Osteocyte (in vitro differentiated cells): ENCODE measurements around the gene C11orf71. TPM values are rescaled to one million over a fixed set of nuclear protein-coding genes. Genes with fewer than 3 reads are reported as not detected.

Experiments used
- DNase-seq: peaks from one replicate; pipeline ENCODE4 v3.0.0; 2021; ENCODE audit warnings: mixed read lengths; ENCODE audit not compliant: unreplicated experiment; ENCODE audit errors: extremely low spot score
- H3K27ac Mint-ChIP-seq: one replicate; pipeline ENCODE4 v1.8.0; 2021; ENCODE audit warnings: mild to moderate bottlenecking, mixed read lengths; ENCODE audit not compliant: unreplicated experiment
- H3K27me3 Mint-ChIP-seq: one replicate; pipeline ENCODE4 v1.8.0; 2021; ENCODE audit warnings: mixed read lengths; ENCODE audit not compliant: unreplicated experiment
- H3K36me3 Mint-ChIP-seq: one replicate; pipeline ENCODE4 v1.8.0; 2021; ENCODE audit warnings: mixed read lengths; ENCODE audit not compliant: unreplicated experiment
- H3K4me1 Mint-ChIP-seq: one replicate; pipeline ENCODE4 v1.8.0; 2021; ENCODE audit warnings: mixed read lengths; ENCODE audit not compliant: unreplicated experiment
- H3K4me3 Mint-ChIP-seq: one replicate; pipeline ENCODE4 v1.8.0; 2021; ENCODE audit warnings: mild to moderate bottlenecking, moderate library complexity, mixed read lengths; ENCODE audit not compliant: unreplicated experiment
- H3K9me3 Mint-ChIP-seq: one replicate; pipeline ENCODE4 v1.8.0; 2021; ENCODE audit warnings: mixed read lengths; ENCODE audit not compliant: unreplicated experiment
- total RNA-seq: library from RNA; stranded (reverse); gene quantifications from 2 replicates; pipeline ENCODE4 v1.2.1, GENCODE V29; 2021
- TF ChIP-seq, protein P1 (sequence below): fragments of 200-600 bp; sonication (generic); IDR thresholded peaks from 2 replicates; pipeline ENCODE4 v1.5.0; 2021; ENCODE audit warnings: antibody characterized with exemption, mild to moderate bottlenecking, moderate library complexity

C11orf71 gene
- total RNA-seq, 1 donor from 2014 or later: 6.8 TPM

- peaks cover 43% of the 10 kb centered on the region for H3K36me3 Mint-ChIP-seq
- TF ChIP-seq, protein P1, sequence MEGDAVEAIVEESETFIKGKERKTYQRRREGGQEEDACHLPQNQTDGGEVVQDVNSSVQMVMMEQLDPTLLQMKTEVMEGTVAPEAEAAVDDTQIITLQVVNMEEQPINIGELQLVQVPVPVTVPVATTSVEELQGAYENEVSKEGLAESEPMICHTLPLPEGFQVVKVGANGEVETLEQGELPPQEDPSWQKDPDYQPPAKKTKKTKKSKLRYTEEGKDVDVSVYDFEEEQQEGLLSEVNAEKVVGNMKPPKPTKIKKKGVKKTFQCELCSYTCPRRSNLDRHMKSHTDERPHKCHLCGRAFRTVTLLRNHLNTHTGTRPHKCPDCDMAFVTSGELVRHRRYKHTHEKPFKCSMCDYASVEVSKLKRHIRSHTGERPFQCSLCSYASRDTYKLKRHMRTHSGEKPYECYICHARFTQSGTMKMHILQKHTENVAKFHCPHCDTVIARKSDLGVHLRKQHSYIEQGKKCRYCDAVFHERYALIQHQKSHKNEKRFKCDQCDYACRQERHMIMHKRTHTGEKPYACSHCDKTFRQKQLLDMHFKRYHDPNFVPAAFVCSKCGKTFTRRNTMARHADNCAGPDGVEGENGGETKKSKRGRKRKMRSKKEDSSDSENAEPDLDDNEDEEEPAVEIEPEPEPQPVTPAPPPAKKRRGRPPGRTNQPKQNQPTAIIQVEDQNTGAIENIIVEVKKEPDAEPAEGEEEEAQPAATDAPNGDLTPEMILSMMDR: no peak
- H3K4me1 Mint-ChIP-seq: peaks cover 30% of the 10 kb centered on the region
- peak overlapping the region; percentile 92 for H3K27ac Mint-ChIP-seq
- no peaks in the 10 kb centered on the region for H3K27me3 Mint-ChIP-seq
- H3K4me3 Mint-ChIP-seq: no peak overlapping the region
- H3K9me3 Mint-ChIP-seq: no peaks in the 10 kb centered on the region
- no peak for DNase-seq
Measured at GRCh38 chr11:114447444-114447843, 47.1 kb upstream of the C11orf71 start.

DNA sequence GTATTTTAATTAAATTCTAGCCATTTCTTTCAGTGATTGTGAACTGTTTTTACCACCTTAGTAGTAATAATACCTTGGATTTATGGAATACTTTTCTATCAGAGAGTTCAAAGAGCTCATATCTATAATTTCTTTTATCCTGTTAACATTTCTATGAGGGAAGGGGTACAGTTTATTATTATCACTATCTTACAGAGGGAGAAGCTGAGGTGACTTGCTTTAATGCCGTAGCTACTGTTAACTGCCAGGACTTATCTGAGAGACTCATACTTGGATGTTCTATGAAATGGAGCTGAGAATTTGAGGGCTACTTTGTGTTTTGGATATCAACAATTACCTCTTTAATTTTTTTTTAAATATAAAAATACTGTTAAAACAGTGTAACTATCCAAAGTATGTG is 42.2 kb upstream of the C11orf71 start:
- H3K9me3 Mint-ChIP-seq: no peaks in the 10 kb centered on the region
- H3K27me3 Mint-ChIP-seq: no peaks in the 10 kb centered on the region
- DNase-seq: no peak
- H3K4me1 Mint-ChIP-seq: peaks cover 45% of the 10 kb centered on the region
- no peak overlapping the region for H3K27ac Mint-ChIP-seq
- peaks cover 43% of the 10 kb centered on the region for H3K36me3 Mint-ChIP-seq
- H3K4me3 Mint-ChIP-seq: no peak overlapping the region
- TF ChIP-seq, protein P1: no peak

DNA sequence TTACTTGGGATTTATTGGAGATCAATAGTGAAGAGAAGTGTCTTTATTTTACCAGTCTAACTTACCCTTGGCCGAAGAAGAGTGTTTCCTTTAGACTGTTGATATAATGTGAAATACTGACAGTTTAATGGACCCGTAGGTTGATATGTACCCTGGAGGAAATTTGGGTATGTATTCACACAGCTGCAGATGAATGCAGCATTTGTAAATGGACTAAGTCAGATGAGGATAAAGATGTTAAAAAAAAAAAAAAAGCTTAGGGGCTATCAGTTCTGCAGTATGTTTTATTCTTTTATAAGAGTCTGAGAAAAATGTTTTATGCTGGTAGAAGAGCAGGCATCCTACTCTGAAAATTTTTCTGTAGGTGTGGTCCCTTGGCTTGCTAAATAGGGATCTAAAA is 41.6 kb upstream of the C11orf71 start:
- no peak for DNase-seq
- peak overlapping the region; percentile 12 for H3K27ac Mint-ChIP-seq
- TF ChIP-seq, protein P1: no peak
- peaks cover 37% of the 10 kb centered on the region for H3K36me3 Mint-ChIP-seq
- H3K9me3 Mint-ChIP-seq: no peaks in the 10 kb centered on the region
- H3K4me1 Mint-ChIP-seq: peaks cover 39% of the 10 kb centered on the region
- peak overlapping the region; percentile 99 for H3K4me3 Mint-ChIP-seq
- no peaks in the 10 kb centered on the region for H3K27me3 Mint-ChIP-seq

DNA sequence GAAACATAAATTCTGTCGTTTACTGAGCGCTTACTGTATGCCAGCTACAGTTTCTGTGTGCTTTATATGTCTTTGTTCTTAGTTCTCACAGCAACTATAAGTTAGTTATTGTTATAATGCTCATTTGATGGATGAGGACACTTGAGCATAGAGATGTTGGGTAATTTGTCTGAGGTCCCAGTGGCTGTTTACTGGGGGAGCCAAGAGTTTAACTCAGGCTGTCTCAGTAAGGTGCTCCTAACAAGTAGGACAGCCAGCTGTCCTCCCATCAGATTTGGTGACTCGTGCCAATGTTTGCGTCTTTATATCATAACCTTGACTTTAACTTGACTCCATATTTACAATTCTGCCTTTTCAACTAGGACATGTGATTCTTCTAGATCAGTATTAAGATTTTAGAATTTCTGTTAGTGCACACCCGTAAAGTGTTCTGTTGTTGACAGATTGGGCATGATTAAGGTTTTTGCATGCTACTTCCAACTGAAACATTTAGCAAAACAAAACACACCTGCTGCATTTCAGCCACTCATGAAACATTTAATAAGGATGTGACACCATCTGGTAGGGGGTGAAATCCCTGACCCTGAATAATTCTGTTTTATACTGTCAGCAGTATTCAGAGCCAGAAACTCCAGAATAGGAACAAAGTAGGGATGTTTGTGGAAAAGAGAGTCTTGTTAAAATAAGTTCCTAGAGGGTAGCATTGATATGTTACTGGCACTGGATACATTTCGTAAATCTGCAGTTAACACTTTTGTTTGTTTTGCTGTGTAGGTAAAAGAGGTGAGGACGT is 40.9 kb upstream of the C11orf71 start:
- H3K27ac Mint-ChIP-seq: peak overlapping the region; percentile 88
- no peaks in the 10 kb centered on the region for H3K9me3 Mint-ChIP-seq
- H3K4me3 Mint-ChIP-seq: peak overlapping the region; percentile 99
- TF ChIP-seq, protein P1: no peak
- peaks cover 31% of the 10 kb centered on the region for H3K36me3 Mint-ChIP-seq
- DNase-seq: no peak
- H3K4me1 Mint-ChIP-seq: peaks cover 34% of the 10 kb centered on the region
- no peaks in the 10 kb centered on the region for H3K27me3 Mint-ChIP-seq

GRCh38 chr11:114440121-114440860 is 40.0 kb upstream of the C11orf71 start:
- Mint-ChIP-seq H3K4me1 (peaks cover 34% of the 10 kb centered on the region), H3K36me3 (peaks cover 26% of the 10 kb centered on the region), H3K9me3 (no peaks in the 10 kb centered on the region), H3K4me3 (peak overlapping the region; percentile 99), H3K27ac (peak overlapping the region; percentile 97), H3K27me3 (no peaks in the 10 kb centered on the region)
- DNase-seq: no peak
- TF ChIP-seq, protein P1: no peak
